Nephron (organoid): ENCODE measurements around the gene ST8SIA6.

Experiments used
- H3K27ac Mint-ChIP-seq, 3 experiments: 2 replicates each; pipeline ENCODE4 v1.8.0; 2020; ENCODE audit warnings: mixed read lengths in 3 of 3, mild to moderate bottlenecking in 2 of 3, moderate library complexity in 1 of 3
- H3K27me3 Mint-ChIP-seq: 2 replicates; pipeline ENCODE4 v1.8.0; 2021; ENCODE audit warnings: low read depth, mild to moderate bottlenecking, moderate library complexity, mixed read lengths
- H3K36me3 Mint-ChIP-seq: 2 replicates; pipeline ENCODE4 v1.8.0; 2020; ENCODE audit warnings: low read depth, mixed read lengths
- H3K4me1 Mint-ChIP-seq: 2 replicates; pipeline ENCODE4 v1.8.0; 2020; ENCODE audit warnings: mixed read lengths
- H3K4me3 Mint-ChIP-seq, 3 experiments: 2 replicates each; pipeline ENCODE4 v1.8.0; 2020; ENCODE audit warnings: mild to moderate bottlenecking in 3 of 3, mixed read lengths in 3 of 3, moderate library complexity in 2 of 3
- H3K9me3 Mint-ChIP-seq: 2 replicates; pipeline ENCODE4 v1.8.0; 2020; ENCODE audit warnings: mixed read lengths
- TF ChIP-seq, protein P1 (sequence below), 3 experiments: fragments of 200-600 bp; sonication (generic); IDR thresholded peaks; one replicate each; pipeline ENCODE4 v1.5.0; 2021; ENCODE audit warnings: antibody characterized with exemption in 3 of 3; ENCODE audit not compliant: unreplicated experiment in 3 of 3

The ST8SIA6 gene

DNA sequence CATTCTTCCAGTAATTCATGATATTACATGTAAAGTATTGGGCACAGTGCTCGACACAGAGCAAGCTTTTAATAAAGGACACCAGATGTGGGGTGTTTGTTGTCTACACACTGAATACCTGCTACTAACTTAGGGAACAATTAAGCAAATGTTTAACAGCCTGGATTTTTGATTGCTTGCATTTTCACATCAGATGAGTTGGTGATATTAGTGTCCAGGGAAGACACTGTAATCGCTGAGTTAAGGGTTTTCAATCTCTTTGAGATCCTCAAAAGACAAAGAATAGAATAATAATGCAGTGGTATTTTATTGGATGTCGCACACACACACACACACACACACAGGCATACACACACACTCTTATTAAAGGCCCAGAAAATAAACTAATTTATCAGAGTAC lies 147.3 kb downstream of the ST8SIA6 start:
- H3K9me3 Mint-ChIP-seq = no peaks in the 10 kb centered on the region
- no peaks in the 10 kb centered on the region for H3K27me3 Mint-ChIP-seq
- no peak overlapping the region for H3K27ac Mint-ChIP-seq

DNA sequence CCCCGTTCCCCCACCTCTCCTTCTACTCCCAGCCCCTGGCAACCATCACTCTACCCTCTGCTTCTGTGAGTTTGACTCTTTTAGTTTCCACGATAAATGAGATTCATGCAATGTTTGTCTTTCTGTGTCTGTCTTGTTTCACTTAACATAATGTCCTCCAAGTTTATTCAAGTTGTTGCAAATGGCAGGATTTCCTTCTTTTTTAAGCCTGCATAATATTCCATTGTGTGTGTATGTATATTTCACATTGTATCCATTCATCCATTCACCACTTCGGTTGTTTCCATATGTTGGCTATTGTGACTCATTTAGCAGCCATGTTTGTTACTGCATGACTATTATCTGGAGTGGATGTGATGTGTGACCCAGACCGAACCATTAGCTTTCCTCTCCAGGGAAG lies 162.0 kb downstream of the ST8SIA6 start:
- TF ChIP-seq, protein P1, sequence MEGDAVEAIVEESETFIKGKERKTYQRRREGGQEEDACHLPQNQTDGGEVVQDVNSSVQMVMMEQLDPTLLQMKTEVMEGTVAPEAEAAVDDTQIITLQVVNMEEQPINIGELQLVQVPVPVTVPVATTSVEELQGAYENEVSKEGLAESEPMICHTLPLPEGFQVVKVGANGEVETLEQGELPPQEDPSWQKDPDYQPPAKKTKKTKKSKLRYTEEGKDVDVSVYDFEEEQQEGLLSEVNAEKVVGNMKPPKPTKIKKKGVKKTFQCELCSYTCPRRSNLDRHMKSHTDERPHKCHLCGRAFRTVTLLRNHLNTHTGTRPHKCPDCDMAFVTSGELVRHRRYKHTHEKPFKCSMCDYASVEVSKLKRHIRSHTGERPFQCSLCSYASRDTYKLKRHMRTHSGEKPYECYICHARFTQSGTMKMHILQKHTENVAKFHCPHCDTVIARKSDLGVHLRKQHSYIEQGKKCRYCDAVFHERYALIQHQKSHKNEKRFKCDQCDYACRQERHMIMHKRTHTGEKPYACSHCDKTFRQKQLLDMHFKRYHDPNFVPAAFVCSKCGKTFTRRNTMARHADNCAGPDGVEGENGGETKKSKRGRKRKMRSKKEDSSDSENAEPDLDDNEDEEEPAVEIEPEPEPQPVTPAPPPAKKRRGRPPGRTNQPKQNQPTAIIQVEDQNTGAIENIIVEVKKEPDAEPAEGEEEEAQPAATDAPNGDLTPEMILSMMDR (IDR thresholded peaks at IDR 0.05; ENCODE audit: unreplicated experiment in 3 of 3) = no peak
- Mint-ChIP-seq H3K4me3 (no peak overlapping the region), H3K36me3 (no peaks in the 10 kb centered on the region)

More for the DNA sequence above, 147.3 kb downstream of the ST8SIA6 start:
- H3K4me3 Mint-ChIP-seq = no peak overlapping the region
- no peaks in the 10 kb centered on the region for H3K36me3 Mint-ChIP-seq
- TF ChIP-seq, protein P1 (IDR thresholded peaks at IDR 0.05; ENCODE audit: unreplicated experiment in 3 of 3) = no peak
- no peaks in the 10 kb centered on the region for H3K4me1 Mint-ChIP-seq

DNA sequence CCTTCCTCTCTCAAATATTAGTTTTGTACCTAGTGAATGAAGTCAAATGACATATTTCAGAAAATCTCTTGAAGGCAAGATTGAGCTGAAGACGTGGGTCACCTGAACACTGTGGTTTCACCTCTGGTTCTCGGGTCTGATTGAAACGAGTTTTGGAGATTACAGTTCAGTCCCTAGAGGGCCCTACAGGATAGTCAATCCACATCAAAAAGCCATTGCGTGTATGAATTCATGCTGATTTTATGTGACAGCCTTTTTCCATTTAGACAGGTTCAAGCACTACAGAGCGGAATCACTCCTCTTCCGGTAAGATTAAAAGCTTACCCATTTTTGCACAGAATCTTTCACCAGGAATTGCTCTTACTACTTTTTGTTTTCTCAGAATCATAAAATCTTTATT lies 164.2 kb downstream of the ST8SIA6 start:
- Mint-ChIP-seq H3K36me3 (no peaks in the 10 kb centered on the region), H3K9me3 (no peaks in the 10 kb centered on the region), H3K27ac (no peak overlapping the region), H3K4me3 (no peak overlapping the region), H3K27me3 (peaks cover 24% of the 10 kb centered on the region), H3K4me1 (no peaks in the 10 kb centered on the region)
- TF ChIP-seq, protein P1 (IDR thresholded peaks at IDR 0.05; ENCODE audit: unreplicated experiment in 3 of 3) = peak; percentile 11 to 25 (median 13)

More for the DNA sequence above, 162.0 kb downstream of the ST8SIA6 start:
- H3K27me3 Mint-ChIP-seq = peaks cover 11% of the 10 kb centered on the region
- no peaks in the 10 kb centered on the region for H3K4me1 Mint-ChIP-seq
- H3K27ac Mint-ChIP-seq = no peak overlapping the region
- no peaks in the 10 kb centered on the region for H3K9me3 Mint-ChIP-seq

DNA sequence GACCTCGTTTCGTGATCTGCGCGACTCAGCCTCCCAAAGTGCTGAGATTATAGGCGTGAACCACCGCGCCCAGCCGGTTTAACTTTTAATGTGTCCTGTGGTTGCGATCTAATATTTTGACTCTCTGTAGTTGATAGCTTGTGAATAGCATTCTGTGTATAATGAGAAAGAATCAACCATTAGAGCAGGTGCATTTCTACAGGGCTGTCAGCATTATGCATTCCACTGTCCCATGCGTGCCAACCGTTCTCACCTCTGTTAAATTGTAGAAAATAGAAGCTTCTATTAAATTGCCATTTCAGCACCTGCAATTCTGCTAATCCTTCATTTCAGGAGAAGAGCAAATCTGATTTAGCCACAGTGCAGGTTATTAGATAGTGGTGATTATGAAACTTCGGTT lies 164.6 kb downstream of the ST8SIA6 start:
- TF ChIP-seq, protein P1 (IDR thresholded peaks at IDR 0.05; ENCODE audit: unreplicated experiment in 3 of 3) = no peak
- Mint-ChIP-seq H3K4me1 (no peaks in the 10 kb centered on the region), H3K27ac (no peak overlapping the region), H3K36me3 (no peaks in the 10 kb centered on the region), H3K9me3 (peaks cover under 1% of the 10 kb centered on the region), H3K4me3 (no peak overlapping the region), H3K27me3 (peaks cover 24% of the 10 kb centered on the region)

DNA sequence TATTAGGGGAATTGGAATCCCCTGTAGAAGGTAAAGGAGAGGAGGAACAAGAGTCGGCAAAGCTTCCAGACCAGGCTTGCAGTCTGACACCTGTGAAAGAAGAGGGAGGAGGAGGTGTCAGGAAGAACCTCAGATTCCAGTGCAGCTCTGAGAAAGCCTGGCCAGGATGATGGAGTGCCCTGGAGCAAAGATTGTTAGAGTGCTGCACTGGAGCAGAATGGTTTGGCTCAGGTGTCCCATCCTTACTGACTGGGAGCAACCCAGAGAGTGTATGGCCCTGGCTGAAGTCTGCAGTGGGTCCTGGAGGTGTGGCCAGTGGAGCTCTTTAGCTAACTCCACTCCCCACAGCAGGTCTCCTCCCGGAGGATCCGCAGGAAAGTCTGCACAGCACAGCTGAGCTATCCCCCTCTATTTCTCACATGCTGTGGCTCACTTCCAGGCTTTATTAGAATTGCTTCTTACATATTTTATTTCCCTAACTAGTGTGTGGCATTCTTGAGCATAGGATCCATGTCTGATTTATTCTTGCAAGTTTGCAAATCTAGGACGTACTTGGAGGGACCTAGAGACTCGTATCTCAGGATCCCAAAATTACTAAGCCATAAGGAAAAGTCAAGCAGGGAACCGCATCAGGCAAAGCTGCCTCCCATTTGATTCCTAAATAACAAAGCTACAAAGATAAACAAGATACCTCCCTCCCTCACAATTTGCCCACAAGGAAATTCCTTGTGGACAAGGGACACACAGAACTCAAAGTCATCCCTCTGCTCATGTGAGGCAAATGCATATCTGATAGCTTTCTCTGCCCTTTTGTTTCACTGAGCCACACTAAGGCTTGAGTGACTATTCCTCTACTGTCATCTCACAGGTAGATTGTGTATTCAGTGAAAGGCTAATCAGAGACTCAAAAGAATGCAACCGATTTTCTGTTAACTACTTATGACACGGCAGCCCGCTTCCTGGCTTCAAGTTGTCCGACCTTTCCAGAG lies 167.5 kb downstream of the ST8SIA6 start:
- TF ChIP-seq, protein P1 (IDR thresholded peaks at IDR 0.05; ENCODE audit: unreplicated experiment in 3 of 3) = no peak
- no peak overlapping the region for H3K27ac Mint-ChIP-seq
- H3K4me3 Mint-ChIP-seq = no peak overlapping the region
- peaks cover 3% of the 10 kb centered on the region for H3K36me3 Mint-ChIP-seq
- peaks cover 20% of the 10 kb centered on the region for H3K27me3 Mint-ChIP-seq
- H3K4me1 Mint-ChIP-seq = no peaks in the 10 kb centered on the region
- peaks cover 12% of the 10 kb centered on the region for H3K9me3 Mint-ChIP-seq
